HFF-Myc (cell line): ENCODE data around the gene RARS2.

Experiments used
- DNase-seq: peaks from one replicate; pipeline ENCODE4 v3.0.0-alpha.2; 2011; ENCODE audit warnings: low read depth; ENCODE audit errors: extremely low read depth
- H3K4me3 ChIP-seq: replicated peaks from 2 replicates; pipeline ENCODE4 v1.5.1; 2011; ENCODE audit warnings: low read depth, mild to moderate bottlenecking, control low read depth, low read length
- CTCF ChIP-seq: IDR thresholded peaks from 2 replicates; pipeline ENCODE4 v1.5.1; 2012; ENCODE audit warnings: mild to moderate bottlenecking, low read depth, low read length, control low read depth; ENCODE audit errors: missing control alignments

Gene RARS2

GRCh38 chr6:87482366-87482765 lies 107.4 kb downstream of the RARS2 start:
- no peak for TF ChIP-seq CTCF
- DNase-seq: no peak
- no peak overlapping the region for H3K4me3 ChIP-seq

- no peak for TF ChIP-seq CTCF
- no peak overlapping the region for H3K4me3 ChIP-seq
- DNase-seq: no peak
These were observed 107.9 kb downstream of the RARS2 start for GRCh38 chr6:87481931-87482330.

- no peak for TF ChIP-seq CTCF
- H3K4me3 ChIP-seq: peak overlapping the region; percentile 78
- DNase-seq: peak; percentile 12
These were observed 116.3 kb downstream of the RARS2 start for GRCh38 chr6:87473419-87473903.

- TF ChIP-seq CTCF: no peak
- peak; percentile 42 for DNase-seq
- peak within 1 kb of the TSS; percentile 78 for H3K4me3 ChIP-seq
These were observed 117.0 kb downstream of the RARS2 start, which contains the start of gene SLC35A1 for GRCh38 chr6:87472525-87473418. Gene SLC35A1 (plus strand): TSS chr6:87472974. CDS start chr6:87473004, 30 bp downstream.

GRCh38 chr6:87465051-87465450 lies 124.7 kb downstream of the RARS2 start:
- no peak overlapping the region for H3K4me3 ChIP-seq
- no peak for DNase-seq
- no peak for TF ChIP-seq CTCF
